Muscle of back (tissue), 11 donors: ENCODE data around the gene GPR132. TPM values are rescaled to one million over a fixed set of nuclear protein-coding genes. Genes with fewer than 3 reads are reported as not detected.
"Not testable (repeated sequence)": the region's sequence is repeated elsewhere in the genome, so short reads cannot be mapped to it uniquely, and the experiment has no call there.

Experiments
- DNase-seq, 3 donors: peaks; one replicate each; pipeline versions ENCODE4 v3.0.0 to v3.0.0-alpha.2; 2013
- polyA plus RNA-seq, 10 donors: library from polyadenylated mRNA; unstranded; fragments of 120-200 nt; gene quantifications; one replicate each; pipeline ENCODE4 v1.2.1, GENCODE V29; 2013; ENCODE audit not compliant: insufficient read length in 10 of 10

GPR132 gene
- polyA plus RNA-seq, 10 donors: 0.59 to 1.0 (median 0.88) TPM

GRCh38 chr14:105043641-105044040 is 21.6 kb downstream of the GPR132 start:
- DNase-seq: no peak

- no peak for DNase-seq
These were observed 22.4 kb downstream of the GPR132 start for GRCh38 chr14:105042813-105043212.

GRCh38 chr14:105041841-105042765 is 23.1 kb downstream of the GPR132 start:
- no peak for DNase-seq

GRCh38 chr14:105039458-105040205 is 25.6 kb downstream of the GPR132 start:
- no peak for DNase-seq

- not testable (repeated sequence) for DNase-seq
These were observed 29.6 kb downstream of the GPR132 start for GRCh38 chr14:105035616-105036015.

- no peak for DNase-seq
These were observed 30.8 kb downstream of the GPR132 start for GRCh38 chr14:105034315-105035039.

- DNase-seq: not testable (repeated sequence)
These were observed 31.8 kb downstream of the GPR132 start for GRCh38 chr14:105033412-105033900.

- not testable (repeated sequence) for DNase-seq
These were observed 32.8 kb downstream of the GPR132 start for GRCh38 chr14:105032451-105032901.

GRCh38 chr14:105030836-105031396 is 34.3 kb downstream of the GPR132 start:
- no peak for DNase-seq

- no peak for DNase-seq
These were observed 35.0 kb downstream of the GPR132 start for GRCh38 chr14:105030194-105030593.

GRCh38 chr14:105029402-105029801 is 35.8 kb downstream of the GPR132 start:
- DNase-seq: no peak

GRCh38 chr14:105028251-105028927 is 36.8 kb downstream of the GPR132 start:
- no peak for DNase-seq

GRCh38 chr14:105027718-105028117 is 37.5 kb downstream of the GPR132 start:
- DNase-seq: not testable (repeated sequence)

GRCh38 chr14:105026802-105027563 is 38.2 kb downstream of the GPR132 start:
- DNase-seq: no peak

GRCh38 chr14:105026033-105026785 is 39.0 kb downstream of the GPR132 start:
- no peak for DNase-seq

- no peak for DNase-seq
These were observed 39.8 kb downstream of the GPR132 start for GRCh38 chr14:105025429-105025828.

- no peak for DNase-seq
These were observed 41.3 kb downstream of the GPR132 start for GRCh38 chr14:105023791-105024480.

- DNase-seq: no peak
These were observed 42.1 kb downstream of the GPR132 start for GRCh38 chr14:105023144-105023543.

- DNase-seq: no peak
These were observed 43.0 kb downstream of the GPR132 start for GRCh38 chr14:105022276-105022670.
